KOPT-K1 (cell line): ENCODE measurements around the gene OR52I2.

ENCODE experiments used
- H3K27ac ChIP-seq: fragments of 200-600 bp; sonication (generic); 2 replicates; pipeline ENCODE4 v1.5.1; 2016; ENCODE audit warnings: antibody characterized with exemption, mild to moderate bottlenecking, low read depth, low read length; ENCODE audit not compliant: poor library complexity, severe bottlenecking
- H3K36me3 ChIP-seq: fragments of 200-600 bp; sonication (generic); 2 replicates; pipeline ENCODE4 v1.5.1; 2017; ENCODE audit warnings: antibody characterized with exemption, mild to moderate bottlenecking, low read length, moderate library complexity; ENCODE audit not compliant: insufficient read depth
- H3K9me3 ChIP-seq: fragments of 200-600 bp; sonication (generic); 2 replicates; pipeline ENCODE4 v1.5.1; 2017; ENCODE audit warnings: antibody characterized with exemption, low read length, mild to moderate bottlenecking; ENCODE audit not compliant: insufficient read depth, poor library complexity, severe bottlenecking

OR52I2 gene

GRCh38 chr11:4636962-4637661 lies 55.6 kb downstream of the OR52I2 start, which contains the start of gene OR51D1:
Gene OR51D1 (plus strand): TSS chr11:4637477. CDS start chr11:4639791, 2,314 bp downstream.
- Histone ChIP-seq H3K36me3 (no peaks in the 10 kb centered on the region), H3K9me3 (no peaks in the 10 kb centered on the region), H3K27ac (no peak within 1 kb of the TSS)

GRCh38 chr11:4637662-4638047 lies 56.1 kb downstream of the OR52I2 start:
- H3K9me3 ChIP-seq = no peaks in the 10 kb centered on the region
- H3K36me3 ChIP-seq = no peaks in the 10 kb centered on the region
- H3K27ac ChIP-seq = no peak overlapping the region

- Histone ChIP-seq H3K36me3 (no peaks in the 10 kb centered on the region), H3K9me3 (no peaks in the 10 kb centered on the region), H3K27ac (no peak overlapping the region)
These were observed 58.4 kb downstream of the OR52I2 start for GRCh38 chr11:4639931-4640330.

GRCh38 chr11:4641501-4641900 lies 60.0 kb downstream of the OR52I2 start:
- no peaks in the 10 kb centered on the region for H3K9me3 ChIP-seq
- no peak overlapping the region for H3K27ac ChIP-seq
- no peaks in the 10 kb centered on the region for H3K36me3 ChIP-seq

GRCh38 chr11:4642043-4642442 lies 60.5 kb downstream of the OR52I2 start:
- no peak overlapping the region for H3K27ac ChIP-seq

More at GRCh38 chr11:4642043-4642442, 60.5 kb downstream of the OR52I2 start:
- Histone ChIP-seq H3K9me3 (no peaks in the 10 kb centered on the region), H3K36me3 (no peaks in the 10 kb centered on the region)
